H1 (cell line): ENCODE measurements around the gene NUDT3. TPM values are rescaled to one million over a fixed set of nuclear protein-coding genes. Genes with fewer than 3 reads are reported as not detected.
A peak's percentile ranks its signal among the peaks of the same experiment; 100 is the strongest.

Source experiments
- CBX8 ChIP-seq: fragments of 300-800, 300-1000 bp; sonication (generic); IDR thresholded peaks from 2 replicates; pipeline ENCODE4 v1.7.1; 2016; ENCODE audit warnings: low read depth, low read length, borderline replicate concordance
- TAF1 ChIP-seq: IDR thresholded peaks from 2 replicates; pipeline ENCODE4 v1.6.1; 2011; ENCODE audit warnings: mild to moderate bottlenecking, low read depth, low read length
- TAF7 ChIP-seq: optimal IDR thresholded peaks from 2 replicates; pipeline ENCODE3; 2011; ENCODE audit warnings: low read depth, mild to moderate bottlenecking, inconsistent platforms, low read length, moderate library complexity, borderline replicate concordance
- YY1 ChIP-seq: IDR thresholded peaks from 2 replicates; pipeline ENCODE4 v1.6.1; 2011; ENCODE audit warnings: low read depth, mild to moderate bottlenecking, low read length
- polyA plus RNA-seq, 7 experiments: library from polyadenylated mRNA; depleted of rRNA in 3 of 7; stranded (reverse) in 5 of 7; unstranded in 2 of 7; fragments of >200 nt in 5 of 7; fragments of 200-250 nt in 2 of 7; gene quantifications; 1 replicate in 5 of 7; 2 replicates in 1 of 7; 4 replicates in 1 of 7; pipeline versions ENCODE4 v1.2.1 to v1.2.3, GENCODE V29; 2011 to 2013; ENCODE audit warnings: missing spikeins in 2 of 7, mixed read lengths in 2 of 7
- total RNA-seq: library from RNA; stranded (reverse); fragmentation: NEBNext Ultra II Directional; extraction: Animal tissue kit (Norgen Biotek cat#: 25700); gene quantifications from 2 replicates; pipeline ENCODE4 v1.2.1, GENCODE V29; 2021

Gene NUDT3
- total and polyA plus RNA-seq, 2 of the 8 experiments (the other 6 are each of a cell fraction or from before 2014, with no cell fraction given), result 14.1 to 36.9 TPM

- TF ChIP-seq YY1 (0 out of 2 replicates have a peak, but pooled peaks have one; percentile 22), TAF1 (peak; percentile 91), TAF7 (peak; percentile 67), CBX8 (no peak)
These were observed 157.7 kb downstream of the NUDT3 start (continued) for GRCh38 chr6:34234667-34235306.
